Gastroesophageal sphincter (tissue), 3 donors: Measurements from ENCODE around the gene SLC6A19.

Experiments
- CTCF ChIP-seq, 4 experiments: fragments of 200-600 bp in 2 of 4; fragments of 450-650 bp in 2 of 4; sonication (generic) in 1 of 4; IDR thresholded peaks; one replicate each; pipeline ENCODE4 v1.5.1; 2017 to 2019; ENCODE audit warnings: antibody characterized with exemption in 4 of 4, mild to moderate bottlenecking in 2 of 4, moderate library complexity in 2 of 4
- POLR2A ChIP-seq, 2 donors: fragments of 450-650 bp; IDR thresholded peaks; one replicate each; pipeline ENCODE4 v1.6.1; 2017; ENCODE audit warnings: antibody characterized with exemption in 2 of 2, mild to moderate bottlenecking in 2 of 2, moderate library complexity in 1 of 2

GRCh38 chr5:1179383-1179715, 22.0 kb upstream of the SLC6A19 start:
- TF ChIP-seq CTCF (IDR thresholded peaks at IDR 0.05) (no peak), POLR2A (IDR thresholded peaks at IDR 0.05) (no peak)
